Keratinocyte (primary cell): Measurements from ENCODE around the gene LTB4R. TPM values are rescaled to one million over a fixed set of nuclear protein-coding genes. Genes with fewer than 3 reads are reported as not detected.
A peak's percentile ranks its signal among the peaks of the same experiment; 100 is the strongest.

Experiments
- DNase-seq: peaks from one replicate; pipeline ENCODE4 v3.0.0-alpha.2; 2011; ENCODE audit warnings: low read depth, missing footprints, low spot score
- FAIRE-seq: peaks from 2 replicates; lab custom pipeline; 2011; peaks lifted over from hg19 to GRCh38; lab: Jason Lieb, UNC
- H2AFZ ChIP-seq: 2 replicates; pipeline ENCODE4 v1.6.0; 2012; ENCODE audit warnings: low read length, control low read depth, inconsistent platforms; ENCODE audit not compliant: control insufficient read depth
- H3K27ac ChIP-seq: 2 replicates; pipeline ENCODE4 v1.5.1; 2011; ENCODE audit warnings: low read length; ENCODE audit not compliant: control insufficient read depth, insufficient read depth
- H3K27me3 ChIP-seq: 3 replicates; pipeline ENCODE4 v1.6.0; 2011; ENCODE audit warnings: low read length; ENCODE audit not compliant: control insufficient read depth, insufficient read depth; ENCODE audit errors: extremely low read depth
- H3K36me3 ChIP-seq, 2 experiments: 2 replicates in 1 of 2; 3 replicates in 1 of 2; pipeline ENCODE4 v1.5.1; 2011; ENCODE audit warnings: low read length in 2 of 2, mild to moderate bottlenecking in 1 of 2; ENCODE audit not compliant: control insufficient read depth in 2 of 2, insufficient read depth in 2 of 2; ENCODE audit errors: extremely low read depth in 1 of 2
- H3K4me1 ChIP-seq: 3 replicates; pipeline ENCODE4 v1.5.1; 2011; ENCODE audit warnings: low read length; ENCODE audit not compliant: control insufficient read depth, insufficient read depth; ENCODE audit errors: extremely low read depth
- H3K4me2 ChIP-seq: 3 replicates; pipeline ENCODE4 v1.6.0; 2011; ENCODE audit warnings: low read depth, low read length; ENCODE audit not compliant: control insufficient read depth, insufficient read depth; ENCODE audit errors: extremely low read depth
- H3K4me3 ChIP-seq, 3 experiments: fragments of 200-600 bp in 1 of 3; sonication (generic) in 1 of 3; 2 replicates in 2 of 3; 3 replicates in 1 of 3; pipeline ENCODE4 v1.5.1; 2011 to 2016; ENCODE audit warnings: low read length in 3 of 3, mild to moderate bottlenecking in 3 of 3, control low read depth in 2 of 3, inconsistent platforms in 1 of 3, low read depth in 1 of 3, mixed read lengths in 1 of 3, mixed run types in 1 of 3, moderate library complexity in 1 of 3; ENCODE audit not compliant: control insufficient read depth in 2 of 3, insufficient read depth in 2 of 3; ENCODE audit errors: extremely low read depth in 1 of 3
- H3K79me2 ChIP-seq: 2 replicates; pipeline ENCODE4 v1.6.0; 2012; ENCODE audit warnings: low read length; ENCODE audit not compliant: control insufficient read depth, insufficient read depth
- H3K9ac ChIP-seq: 3 replicates; pipeline ENCODE4 v1.6.0; 2011; ENCODE audit warnings: low read length; ENCODE audit not compliant: control insufficient read depth, insufficient read depth; ENCODE audit errors: extremely low read depth
- H3K9me1 ChIP-seq: 3 replicates; pipeline ENCODE4 v1.6.0; 2011; ENCODE audit warnings: low read length; ENCODE audit not compliant: control insufficient read depth, insufficient read depth; ENCODE audit errors: extremely low read depth
- H3K9me3 ChIP-seq: 2 replicates; pipeline ENCODE4 v1.5.1; 2012; ENCODE audit warnings: low read depth, low read length; ENCODE audit not compliant: control insufficient read depth
- H4K20me1 ChIP-seq: 3 replicates; pipeline ENCODE4 v1.6.0; 2011; ENCODE audit warnings: low read length; ENCODE audit not compliant: control insufficient read depth, insufficient read depth; ENCODE audit errors: extremely low read depth
- CTCF ChIP-seq, 3 experiments: IDR thresholded peaks in 1 of 3; conservative IDR thresholded peaks in 1 of 3; optimal IDR thresholded peaks in 1 of 3; 2 replicates in 2 of 3; 3 replicates in 1 of 3; pipeline versions ENCODE3 to v1.5.1; 2011; ENCODE audit warnings: low read length in 3 of 3, mild to moderate bottlenecking in 3 of 3, moderate library complexity in 2 of 3, control low read depth in 1 of 3, inconsistent platforms in 1 of 3; ENCODE audit not compliant: insufficient read depth in 2 of 3; ENCODE audit errors: extremely low read depth in 1 of 3
- EZH2 ChIP-seq: IDR thresholded peaks from one replicate; pipeline ENCODE4 v1.6.1; 2012; ENCODE audit warnings: inconsistent platforms, mild to moderate bottlenecking, low read length, moderate library complexity
- dilution Hi-C: fragments of 300-500 bp; cut with MboI; formaldehyde crosslinking; loops from one replicate; pipeline ENCODE4 v1.7.0; 2020; ENCODE audit warnings: low sequenced_read_pairs; ENCODE audit not compliant: extremely low pct_ligation_motif_present
- polyA plus RNA-seq, 5 experiments: library from polyadenylated mRNA; depleted of rRNA in 3 of 5; stranded (reverse) in 3 of 5; stranded (forward) in 1 of 5; unstranded in 1 of 5; fragments of >200 nt; gene quantifications; 1 replicate in 1 of 5; 2 replicates in 3 of 5; 3 replicates in 1 of 5; pipeline versions ENCODE4 v1.2.1 to v1.2.3, GENCODE V29; 2011 to 2012; ENCODE audit warnings: missing spikeins in 2 of 5, low read depth in 1 of 5, low replicate concordance in 1 of 5

Gene LTB4R
- polyA plus RNA-seq, 1 donor (not counting 4 experiments of a cell fraction or from before 2014, with no cell fraction given) = 14.6 TPM

- FAIRE-seq (no peak), DNase-seq (no peak)
- no peak overlapping the region for H3K27ac ChIP-seq
- H3K36me3 ChIP-seq = peaks cover 45 to 58% of the 10 kb centered on the region in 2 experiments
- no peak overlapping the region for H3K9ac ChIP-seq
- H3K9me3 ChIP-seq = no peaks in the 10 kb centered on the region
- H4K20me1 ChIP-seq = no peaks in the 10 kb centered on the region
- H3K4me3 ChIP-seq = no peak overlapping the region
- no peak overlapping the region for H3K4me2 ChIP-seq
- no peaks in the 10 kb centered on the region for H3K9me1 ChIP-seq
- dilution Hi-C loops = no loop called here
- H3K79me2 ChIP-seq = peaks cover 4% of the 10 kb centered on the region
- H2AFZ ChIP-seq = no peak overlapping the region
- peaks cover 39% of the 10 kb centered on the region for H3K4me1 ChIP-seq
- no peaks in the 10 kb centered on the region for H3K27me3 ChIP-seq
- TF ChIP-seq EZH2 = no peak
- no peak for TF ChIP-seq CTCF (optimal IDR thresholded peaks at IDR 0.05 in 1 of 3, IDR thresholded peaks at IDR 0.05 in 1 of 3, conservative IDR thresholded peaks at IDR 0.05 in 1 of 3; ENCODE audit: extremely low read depth in 1 of 3, insufficient read depth in 2 of 3, low read length in 3 of 3)
Observed at GRCh38 chr14:24307156-24307574, 4.1 kb upstream of the LTB4R start.

- Histone ChIP-seq H3K4me2 (no peak within 1 kb of the TSS), H3K27me3 (no peaks in the 10 kb centered on the region), H3K79me2 (peaks cover 4% of the 10 kb centered on the region), H3K36me3 (peaks cover 40 to 52% of the 10 kb centered on the region in 2 experiments), H2AFZ (no peak within 1 kb of the TSS), H3K9me3 (no peaks in the 10 kb centered on the region), H3K4me1 (peaks cover 42% of the 10 kb centered on the region), H3K27ac (no peak within 1 kb of the TSS), H4K20me1 (no peaks in the 10 kb centered on the region), H3K4me3 (no peak within 1 kb of the TSS), H3K9ac (no peak within 1 kb of the TSS), H3K9me1 (no peaks in the 10 kb centered on the region)
- TF ChIP-seq EZH2 (no peak), CTCF (optimal IDR thresholded peaks at IDR 0.05 in 1 of 3, IDR thresholded peaks at IDR 0.05 in 1 of 3, conservative IDR thresholded peaks at IDR 0.05 in 1 of 3; ENCODE audit: extremely low read depth in 1 of 3, insufficient read depth in 2 of 3, low read length in 3 of 3) (peak in 2 of 3 experiments; percentile 93 to 98)
- no peak for DNase-seq
- dilution Hi-C loops = no loop called here
- no peak for FAIRE-seq
Observed at GRCh38 chr14:24307575-24308341, 3.5 kb upstream of the LTB4R start, which contains the start of gene CIDEB. Gene CIDEB (minus strand): TSS chr14:24307977. CDS start chr14:24307858, 119 bp downstream.
